Measurements from ENCODE around the gene KIF1B.

- no peak for TF ChIP-seq CTCF (IDR thresholded peaks at IDR 0.05; ENCODE audit: borderline replicate concordance, extremely low read depth, low read length, poor library complexity, severe bottlenecking)
- TF ChIP-seq EZH2 (IDR thresholded peaks at IDR 0.05; ENCODE audit: borderline replicate concordance, low read depth, low read length, severe bottlenecking): no peak
These were observed 127.1 kb downstream of the KIF1B start for GRCh38 chr1:10337436-10337835.
